ENCODE results near the gene PIGQ.

PIGQ gene

DNA sequence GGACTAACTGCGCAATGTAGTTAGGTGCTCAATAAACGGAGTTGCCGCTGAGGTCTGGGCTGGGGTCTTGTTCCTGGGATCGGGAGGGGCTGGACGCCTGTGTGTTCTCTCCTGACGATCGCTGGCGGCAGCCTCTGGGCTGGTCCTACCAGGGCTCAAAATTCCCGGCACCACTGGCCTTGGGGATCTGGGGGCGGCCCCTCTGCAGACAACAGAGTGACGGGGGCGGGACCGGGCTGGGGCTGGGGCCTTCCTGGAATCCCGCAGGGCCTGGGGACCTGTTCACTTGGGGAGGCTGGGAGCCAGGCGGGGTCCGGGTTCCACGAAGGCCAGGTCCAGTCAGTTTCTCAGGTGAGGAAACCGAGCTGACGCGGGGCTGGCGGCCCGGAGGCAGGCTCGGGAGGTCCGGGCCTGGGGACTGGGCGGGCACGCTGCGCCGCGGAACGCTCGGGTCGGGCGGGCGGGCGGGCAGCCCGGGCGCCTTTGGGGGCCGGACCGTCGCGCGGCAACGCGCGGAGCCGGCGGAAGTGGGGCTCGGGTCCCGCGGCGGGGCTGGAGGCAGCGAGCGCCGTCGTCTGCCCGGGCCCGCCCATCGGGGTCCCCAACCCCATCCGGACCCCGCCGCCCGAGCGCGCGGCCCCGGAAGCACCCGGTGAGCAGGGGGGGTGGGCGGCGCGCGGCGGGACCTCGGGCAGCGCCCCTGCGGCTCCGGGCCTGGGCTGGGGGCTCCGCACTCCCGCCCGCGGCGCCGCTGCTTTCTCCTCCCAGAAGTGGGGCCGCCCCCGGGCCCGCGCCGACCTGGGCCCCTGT, at the start of gene PIGQ:
PIGQ (plus strand) TSS at position 524 of the 810 bp plus-strand sequence. CDS start 4,107 bp downstream, outside the sequence.
- peak; percentile 53 for DNase-seq (ENCODE audit: low spot score)

DNA sequence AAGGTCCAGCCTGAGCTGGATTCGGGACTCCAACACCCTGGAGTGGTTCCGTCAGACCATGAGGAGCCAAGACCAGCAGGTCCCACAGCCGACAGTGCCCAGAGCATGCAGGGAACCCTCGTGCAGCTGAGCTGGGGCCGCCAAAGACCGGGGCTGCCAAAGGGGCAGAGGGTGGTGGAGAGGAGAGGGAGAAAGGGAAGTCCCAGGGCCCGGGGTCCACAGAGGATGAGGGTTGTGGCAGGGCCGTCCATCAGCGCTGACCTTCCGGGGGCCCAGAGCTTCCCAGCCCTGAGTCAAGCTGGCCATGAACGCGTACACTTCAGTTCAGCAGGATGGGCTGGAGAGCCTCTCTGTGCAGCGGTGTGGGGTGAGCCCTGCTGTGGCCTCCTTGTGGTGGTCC, 48.9 kb upstream of the PIGQ start:
- DNase-seq (ENCODE audit: low spot score), result no peak

DNA sequence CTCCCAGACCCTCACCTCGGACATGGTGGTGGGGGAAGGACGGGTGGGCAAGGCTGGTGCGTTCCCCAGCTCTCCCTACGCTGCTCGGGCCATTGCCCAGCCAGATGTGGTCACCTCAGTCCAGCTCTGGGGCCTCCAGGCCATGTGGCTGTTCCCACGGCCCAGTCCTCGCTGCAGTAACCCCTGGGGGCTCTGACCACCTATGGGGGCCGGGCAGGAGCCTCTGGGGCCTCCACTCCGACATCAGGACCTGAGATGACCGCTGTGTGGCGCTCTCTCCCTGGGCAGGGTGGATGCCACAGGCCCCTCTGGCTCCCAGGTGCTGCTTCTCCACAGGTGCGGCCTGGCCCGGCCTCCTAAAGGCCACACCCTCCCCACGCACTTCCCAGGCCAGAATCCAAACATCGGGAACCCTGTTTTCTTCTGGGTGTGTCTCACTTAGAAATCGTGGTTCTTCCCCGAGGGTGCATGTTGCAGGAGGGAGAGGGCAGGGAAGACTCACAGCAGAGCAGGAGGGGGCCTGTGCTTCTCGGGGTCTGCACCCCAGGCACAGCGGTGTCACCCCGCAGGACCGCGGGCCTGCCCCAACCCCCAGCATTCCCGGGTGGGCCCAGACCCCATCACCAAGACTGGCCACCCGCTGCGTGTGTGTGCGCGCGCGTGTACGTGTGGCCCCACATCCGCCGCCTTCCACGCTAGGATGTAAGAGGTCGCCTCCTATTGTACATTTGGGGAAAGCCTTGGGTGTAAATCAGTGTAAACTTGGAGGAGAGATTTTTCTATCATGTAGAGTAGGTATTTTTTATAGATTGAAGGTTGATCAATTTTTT, 48.2 kb upstream of the PIGQ start:
- DNase-seq (ENCODE audit: low spot score), result no peak

DNA sequence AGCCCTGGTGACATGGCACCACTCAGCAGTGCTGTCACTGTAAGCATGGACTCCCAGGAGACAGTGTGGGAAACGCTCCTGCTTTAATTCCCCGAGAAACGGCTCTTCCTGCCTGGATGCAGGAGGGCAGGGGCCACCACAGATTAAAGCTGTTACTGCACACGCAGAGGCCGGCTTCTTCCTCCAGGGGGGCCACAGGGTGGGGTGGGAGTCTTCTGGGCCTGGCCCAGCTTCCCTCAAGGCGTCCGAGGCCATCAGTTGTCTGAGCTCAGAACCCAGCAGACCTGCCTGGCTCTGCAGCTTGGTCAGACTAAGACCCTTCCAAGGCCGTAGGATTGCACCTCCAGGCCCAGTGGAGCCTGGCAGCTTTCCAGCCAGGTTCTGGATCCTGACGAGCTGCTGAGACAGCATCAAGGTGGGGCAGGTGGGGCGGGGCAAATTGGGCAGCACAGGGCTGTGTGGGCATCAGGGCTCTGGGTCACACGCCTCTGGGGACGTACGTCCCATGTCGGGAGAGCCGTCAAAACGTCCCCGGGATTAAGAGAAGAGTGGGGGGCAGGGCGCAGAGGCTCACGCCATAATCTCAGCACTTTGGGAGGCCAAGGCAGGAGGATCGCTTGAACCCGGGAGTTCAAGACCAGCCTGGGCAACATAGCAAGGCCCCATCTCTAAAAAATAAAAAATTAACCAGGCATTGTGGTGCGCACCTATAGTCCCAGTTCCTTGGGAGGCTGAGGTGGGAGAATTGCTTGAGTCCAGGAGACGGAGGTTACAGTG, 47.3 kb upstream of the PIGQ start:
- no peak for DNase-seq (ENCODE audit: low spot score)

DNA sequence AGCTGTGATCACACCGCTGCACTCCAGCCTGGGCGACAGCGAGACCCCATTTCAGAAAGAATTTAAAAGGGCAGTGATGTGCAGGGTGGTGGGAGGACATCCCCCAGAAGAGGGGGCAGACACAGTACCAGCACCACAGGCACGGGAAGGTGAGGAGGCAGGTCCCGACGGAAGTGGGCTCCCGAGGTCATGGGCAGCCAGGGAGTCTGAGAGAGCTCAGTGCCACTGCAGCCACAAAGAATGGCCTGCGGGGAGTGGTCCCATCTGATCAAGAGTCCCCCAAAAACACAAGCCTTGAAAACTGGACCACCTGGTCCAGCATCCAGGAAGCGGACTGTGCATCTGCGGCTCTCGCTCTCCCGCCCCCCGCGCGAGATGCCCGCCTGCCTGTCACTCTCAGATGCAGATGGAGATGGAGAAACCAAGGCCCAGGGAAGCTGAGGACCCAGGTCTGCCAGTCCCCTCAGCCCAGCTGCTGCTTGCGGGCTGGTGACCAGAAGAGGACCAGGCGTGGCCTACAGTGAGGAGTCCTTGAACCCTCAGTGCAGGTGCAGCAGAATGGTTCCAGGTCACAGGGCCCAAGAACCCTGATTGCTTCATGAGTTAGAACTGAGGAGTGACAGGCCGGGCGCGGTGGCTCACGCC, 46.5 kb upstream of the PIGQ start:
- DNase-seq (ENCODE audit: low spot score), result no peak

DNA sequence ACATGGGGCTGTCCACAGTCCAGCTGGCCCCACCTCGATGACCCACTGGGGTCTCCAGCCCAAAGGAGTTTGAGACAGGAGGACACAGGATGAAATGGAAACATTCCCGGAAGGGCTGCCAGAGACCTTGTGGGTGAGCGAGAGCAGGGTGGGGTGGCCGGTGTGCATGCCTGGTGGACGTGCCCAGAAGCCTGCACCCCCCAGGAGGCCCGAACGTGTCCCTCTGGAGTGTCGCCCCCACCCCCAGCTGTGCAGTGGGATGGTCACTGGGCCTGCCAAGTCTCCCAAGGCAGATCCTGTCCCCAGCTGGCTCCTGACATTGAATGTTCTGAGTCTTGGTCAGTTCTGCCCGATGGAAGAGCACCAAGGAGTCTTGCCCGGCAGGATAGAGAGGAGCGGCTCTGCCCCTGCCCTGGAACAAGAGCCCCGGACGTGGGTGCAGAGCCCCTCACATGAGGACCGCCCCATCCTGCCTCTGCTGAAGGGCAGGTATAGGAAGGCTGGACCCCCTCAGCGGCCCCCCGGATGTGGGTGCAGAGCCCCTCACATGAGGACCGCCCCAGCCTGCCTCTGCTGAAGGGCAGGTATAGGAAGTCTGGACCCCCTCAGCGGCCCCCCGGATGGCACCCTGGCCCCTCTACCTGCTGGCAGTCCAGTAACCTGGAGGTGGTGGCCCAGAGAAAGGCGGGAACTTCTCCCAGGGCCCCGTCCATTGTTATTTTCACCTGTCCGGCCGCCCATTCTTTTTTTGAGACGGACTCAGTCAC, 45.3 kb upstream of the PIGQ start:
- DNase-seq (ENCODE audit: low spot score), result no peak

DNA sequence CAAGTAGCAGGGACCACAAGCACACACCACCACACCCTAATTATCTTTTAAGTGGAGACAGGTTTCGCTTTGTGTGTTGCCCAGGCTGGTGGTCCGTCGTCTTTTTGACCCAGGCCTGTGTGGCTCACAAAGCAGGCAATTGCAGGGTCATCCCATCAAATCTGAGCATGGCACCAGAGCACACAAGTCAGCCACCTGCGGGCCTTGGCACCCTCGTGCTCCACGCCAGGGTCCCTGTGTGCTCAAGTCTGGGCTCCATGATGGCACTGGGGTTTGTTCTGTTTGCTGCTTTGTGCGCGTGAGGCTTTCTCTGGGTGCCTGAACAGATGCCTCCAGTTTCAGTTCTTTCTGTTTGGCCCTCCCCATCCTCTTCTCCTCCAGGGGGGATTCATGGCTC, 44.6 kb upstream of the PIGQ start:
- DNase-seq (ENCODE audit: low spot score), result no peak

DNA sequence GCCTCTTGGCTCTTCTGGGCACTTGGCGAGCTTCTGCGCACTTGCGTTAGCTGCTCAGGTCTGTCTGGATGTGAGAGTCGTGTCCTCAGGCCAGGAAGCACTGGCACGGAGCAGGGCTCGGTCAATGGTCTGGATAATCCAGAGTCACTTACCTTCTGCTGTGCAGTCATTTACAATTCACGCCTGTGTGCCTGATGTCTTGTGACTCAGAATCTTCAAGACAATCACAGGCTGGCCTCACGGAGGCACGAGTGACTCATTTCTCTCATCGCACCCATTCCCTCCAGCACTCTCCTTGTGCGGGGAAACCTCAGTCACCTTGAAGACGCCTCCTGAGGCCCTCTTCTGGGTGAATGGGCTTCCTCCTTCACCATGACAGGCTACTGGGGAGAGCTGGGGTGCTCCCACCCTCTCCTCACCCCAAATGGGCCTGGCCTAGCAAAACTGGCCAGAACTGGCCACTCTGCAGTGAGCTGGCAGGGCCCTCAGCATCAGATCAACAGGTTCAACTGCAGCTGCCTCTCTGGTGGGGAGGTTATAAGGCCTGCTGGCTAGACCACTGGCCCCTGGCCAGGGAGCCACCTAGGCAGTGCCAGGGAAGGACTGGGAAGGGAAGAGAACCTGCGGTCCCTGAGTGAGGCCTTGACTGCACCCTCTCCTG, 44.1 kb upstream of the PIGQ start:
- DNase-seq (ENCODE audit: low spot score), result peak; percentile 42

DNA sequence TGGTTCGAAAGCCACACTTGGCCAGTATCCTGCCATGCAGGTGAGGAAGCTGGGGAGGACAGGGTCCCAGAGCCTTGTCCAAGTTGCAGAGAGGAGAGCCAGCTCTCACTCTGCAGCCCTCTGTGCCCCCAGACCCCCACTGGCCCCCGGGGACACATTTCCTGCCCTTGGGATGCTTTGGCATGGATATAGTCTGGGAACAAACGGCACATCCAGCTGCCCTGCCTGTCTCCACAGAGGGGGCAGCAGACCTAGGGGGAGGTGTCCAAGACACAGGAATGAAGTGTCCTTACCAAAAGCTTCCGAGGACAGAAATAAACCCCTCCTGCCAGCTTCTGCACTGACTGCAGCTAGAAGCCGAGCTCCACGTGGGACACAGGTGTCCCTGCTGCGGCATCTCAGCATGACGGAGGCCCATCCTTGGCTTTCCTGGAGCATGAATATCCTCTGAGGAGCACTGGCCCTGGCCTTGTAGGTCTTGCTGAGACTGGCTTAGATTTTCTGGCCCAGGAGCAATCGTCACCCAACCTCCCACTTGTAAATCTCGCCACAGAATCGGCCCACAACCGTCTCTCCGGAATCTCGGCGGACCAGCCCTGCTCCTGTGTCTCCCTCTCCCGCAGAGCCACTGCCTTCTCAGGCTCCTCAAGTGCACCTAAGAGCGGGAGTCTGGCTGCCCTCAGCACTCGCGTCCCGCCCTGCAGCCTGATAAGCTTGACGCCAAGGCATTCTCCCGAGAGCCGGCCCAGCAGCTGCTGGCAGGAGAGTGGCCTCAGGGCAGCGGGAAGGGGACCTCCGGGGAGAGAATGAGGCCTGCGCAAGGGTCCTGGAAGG, 43.4 kb upstream of the PIGQ start:
- DNase-seq (ENCODE audit: low spot score), result peak; percentile 38

DNA sequence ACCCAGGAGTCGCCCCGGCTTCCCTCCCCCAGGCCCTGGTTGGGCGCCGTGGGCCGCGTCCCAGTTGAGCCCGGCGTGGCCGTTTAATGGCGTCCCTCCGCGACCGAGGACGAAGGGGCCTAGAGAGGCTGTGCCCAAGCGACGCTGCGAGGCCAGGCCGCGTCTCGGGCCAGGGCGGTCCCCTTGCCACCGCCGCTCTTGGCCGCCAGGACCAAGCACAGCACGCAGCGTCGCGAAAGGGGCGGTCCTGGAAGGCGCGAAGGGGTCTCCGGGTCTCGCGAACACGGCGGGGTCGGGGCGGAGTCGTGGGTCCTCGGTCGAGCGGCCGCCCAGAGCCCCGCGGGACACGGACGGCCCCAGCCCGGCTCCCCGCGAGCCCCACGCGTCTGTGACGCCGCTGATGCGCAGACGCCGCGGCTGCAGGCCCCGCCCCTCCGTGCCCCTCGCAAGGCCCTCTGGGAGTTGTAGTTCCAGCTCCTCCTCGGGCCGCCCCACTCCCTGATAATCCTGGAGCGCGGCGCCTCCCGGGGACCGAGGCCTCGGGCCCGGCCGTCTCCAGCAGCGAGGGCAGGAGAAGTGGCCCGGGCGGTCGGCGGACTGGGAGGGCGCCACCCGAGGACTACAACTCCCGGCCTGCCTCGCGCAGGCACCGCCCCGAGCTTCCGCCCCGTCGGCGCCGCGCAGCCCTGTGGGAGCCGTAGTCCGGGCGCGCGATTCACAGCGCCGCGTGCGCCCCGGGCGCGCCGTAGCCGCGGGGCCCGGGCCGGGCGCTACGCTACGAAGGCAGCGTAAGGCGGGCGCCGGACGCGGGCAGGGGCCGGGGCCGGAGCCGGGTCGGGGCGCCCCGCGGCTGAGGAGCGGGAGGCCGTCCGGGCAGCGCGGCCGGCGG, 42.5 kb upstream of the PIGQ start, which contains the start of gene CAPN15:
CAPN15 (plus strand) TSS at position 698 of the 889 bp plus-strand sequence. CDS start 19,127 bp downstream, outside the sequence.
- peak; percentile 83 for DNase-seq (ENCODE audit: low spot score)

DNA sequence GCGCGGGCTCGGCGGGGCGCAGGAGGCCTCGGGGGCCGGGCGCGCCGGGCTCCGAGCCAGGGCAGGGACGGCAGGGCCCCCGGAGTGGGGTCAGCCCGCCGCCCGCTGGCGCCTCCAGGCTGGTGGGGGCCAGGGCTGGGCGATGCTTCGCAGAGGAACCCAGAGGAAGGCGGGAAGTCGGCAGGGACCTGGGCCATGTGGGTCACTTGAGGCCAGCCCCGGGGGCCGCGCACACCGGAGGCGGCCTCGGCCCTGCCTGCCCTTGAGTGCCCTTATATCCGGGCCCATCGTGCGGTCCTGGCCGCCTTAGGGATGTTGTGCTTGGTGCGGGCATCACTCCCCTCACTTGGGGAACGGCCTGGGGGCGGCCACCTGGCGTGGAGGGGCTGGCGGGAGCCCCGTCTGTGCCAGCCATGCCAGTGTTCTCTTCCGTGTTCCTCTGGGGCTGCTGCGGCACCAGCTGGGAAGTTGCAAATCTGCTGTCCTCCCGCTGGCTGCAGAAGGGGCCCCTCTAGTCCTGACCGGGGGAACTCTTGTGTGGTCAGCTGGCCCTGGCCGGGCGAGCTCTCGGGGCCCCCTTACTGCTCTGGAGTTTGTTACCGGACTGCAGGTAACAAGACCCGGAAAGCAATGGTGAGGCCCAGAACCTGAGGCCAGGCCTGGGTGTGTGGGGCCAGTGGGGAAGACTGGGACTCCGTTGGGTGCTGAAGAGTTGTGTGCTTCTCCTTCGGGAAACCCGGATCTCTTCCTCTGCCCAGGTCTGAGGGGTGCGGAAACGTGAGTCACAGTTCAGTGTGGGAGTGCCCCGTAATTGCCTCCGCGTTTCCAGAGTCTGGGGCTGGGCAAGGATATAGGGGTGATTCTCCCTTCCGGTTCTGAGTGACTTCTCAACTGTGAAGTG, 41.4 kb upstream of the PIGQ start:
- DNase-seq (ENCODE audit: low spot score), result no peak

DNA sequence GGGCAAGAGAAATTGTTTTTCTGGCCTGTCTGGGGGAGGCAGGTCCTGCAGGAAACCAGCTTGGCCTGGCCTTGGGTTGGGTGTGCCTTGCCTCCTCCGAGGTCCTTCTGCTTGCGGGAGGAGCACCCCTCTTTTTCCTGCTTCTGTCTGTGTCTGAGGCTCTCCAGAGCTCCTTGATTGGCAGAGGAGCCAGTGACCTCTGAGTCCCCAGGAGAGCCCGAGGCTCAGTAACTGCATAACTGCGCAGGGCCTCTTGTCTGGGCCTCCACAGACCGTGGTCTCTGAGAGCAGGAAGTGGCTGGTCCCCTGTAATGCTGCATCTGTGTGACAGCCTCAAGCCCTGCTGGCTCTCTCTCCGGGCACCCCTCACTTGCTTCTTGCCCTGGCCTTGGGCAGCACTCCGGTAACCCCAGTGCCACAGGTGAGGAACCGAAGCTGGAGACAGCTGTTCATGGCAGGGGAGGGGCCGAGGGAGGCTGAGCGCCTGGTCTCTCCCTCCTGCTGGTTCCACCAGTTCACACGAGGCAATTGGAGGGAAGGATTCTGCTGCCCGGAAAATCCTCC, 40.7 kb upstream of the PIGQ start:
- DNase-seq (ENCODE audit: low spot score), result no peak

DNA sequence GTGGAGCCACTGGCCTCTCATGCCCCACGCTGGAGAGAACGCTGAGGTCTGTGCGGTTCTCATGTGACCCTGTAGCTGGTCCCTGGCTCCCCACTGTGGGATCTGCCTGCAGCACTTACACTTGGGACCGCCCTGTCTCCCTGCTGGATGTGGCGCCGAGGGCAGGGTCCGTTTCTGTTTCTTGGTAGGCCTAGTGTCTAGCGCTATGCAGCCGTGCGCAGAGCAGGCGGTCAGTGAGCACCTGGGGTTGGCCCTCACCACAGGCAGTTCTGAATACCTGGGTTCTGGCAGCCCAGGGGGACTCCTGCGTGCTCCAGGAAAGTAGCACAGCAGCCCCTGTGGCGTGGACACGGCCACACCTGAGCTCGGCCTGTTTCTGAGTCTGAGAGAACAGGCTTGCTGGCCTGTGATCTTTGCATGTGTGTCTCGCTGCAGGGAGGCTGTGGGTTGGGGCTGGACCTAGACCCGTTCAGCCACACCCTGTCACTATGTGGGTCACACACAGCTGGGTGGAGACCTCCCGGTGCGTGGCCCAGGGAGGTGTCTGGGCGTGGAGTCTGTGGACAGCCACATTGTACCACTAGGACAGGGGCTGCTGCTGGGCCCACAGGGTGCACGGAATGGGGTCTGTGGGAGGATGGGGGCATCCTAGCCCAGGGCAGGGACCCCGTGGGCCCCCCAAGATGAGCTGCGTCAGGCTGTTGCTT, 39.5 kb upstream of the PIGQ start:
- DNase-seq (ENCODE audit: low spot score), result no peak

DNA sequence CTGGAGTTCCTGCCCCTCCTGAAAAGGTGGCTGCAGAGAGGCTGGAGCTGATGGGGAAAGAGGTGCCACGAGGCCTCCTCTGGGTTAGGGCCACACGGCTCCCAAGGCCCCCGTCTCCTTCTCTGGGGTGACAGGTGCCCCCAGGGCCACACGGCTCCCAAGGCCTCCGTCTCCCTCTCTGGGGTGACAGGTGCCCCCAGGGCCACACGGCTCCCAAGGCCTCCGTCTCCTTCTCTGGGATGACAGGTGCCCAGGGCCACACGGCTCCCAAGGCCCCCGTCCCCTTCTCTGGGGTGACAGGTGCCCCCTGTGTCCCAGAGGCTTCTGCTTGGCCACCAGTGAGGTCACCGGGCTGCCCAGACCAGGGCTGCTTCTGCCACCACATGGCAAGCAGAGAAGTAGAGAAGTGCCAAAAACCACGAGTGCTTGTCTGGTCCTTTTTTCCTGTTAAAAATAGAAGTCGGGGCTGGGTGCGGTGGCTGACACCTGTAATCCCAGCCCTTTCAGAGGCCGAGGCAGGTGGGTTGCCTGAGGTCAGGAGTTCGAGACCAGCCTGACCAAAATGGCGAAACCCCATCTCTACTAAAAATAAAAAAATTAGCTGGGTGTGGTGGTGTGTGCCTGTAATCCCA, 38.2 kb upstream of the PIGQ start:
- DNase-seq (ENCODE audit: low spot score), result peak; percentile 43

DNA sequence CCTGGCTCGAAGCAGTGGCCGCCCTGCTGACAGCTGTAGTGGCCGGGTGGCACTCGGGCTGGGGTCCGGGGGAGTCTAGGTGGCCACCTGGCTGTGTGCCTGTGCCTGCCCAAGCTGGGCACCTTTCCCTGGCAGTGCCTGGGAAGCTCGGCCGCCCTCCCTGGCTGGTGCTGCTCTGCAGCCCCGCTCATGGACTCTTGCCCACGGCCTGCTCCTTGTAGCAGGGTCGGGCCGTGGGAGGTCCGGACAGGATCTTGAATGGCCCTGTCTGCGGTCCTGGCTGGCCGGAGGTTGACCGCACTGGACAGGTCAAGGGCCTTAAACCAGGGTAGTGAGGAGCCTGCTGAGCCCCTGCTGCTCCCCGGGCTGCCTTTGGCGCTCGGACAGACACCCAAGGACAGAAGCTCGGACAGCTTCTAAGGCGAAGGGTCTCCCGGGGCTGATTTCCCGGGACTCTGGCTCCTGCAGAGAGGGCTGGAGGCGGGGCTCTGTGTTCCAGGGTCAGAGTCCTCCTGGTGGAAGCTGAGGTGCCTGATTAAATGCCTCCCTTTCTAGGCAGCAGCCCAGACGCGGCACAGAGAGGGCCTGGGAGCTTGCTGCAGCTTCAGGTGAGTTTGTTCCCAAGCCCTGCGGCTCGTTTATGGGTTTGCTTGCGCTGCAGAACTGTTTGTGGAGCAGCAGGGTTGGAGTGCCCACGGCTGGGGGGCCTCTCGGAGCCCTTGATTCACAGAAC, 36.2 kb upstream of the PIGQ start:
- peak; percentile 59 for DNase-seq (ENCODE audit: low spot score)

All from cerebellar cortex (tissue), 1 donor.